Activated T-cell treated with anti-CD3 and anti-CD28 coated beads for 48 hours (primary cell): ENCODE measurements around the gene MSI2.

Experiments
- DNase-seq: peaks from one replicate; pipeline ENCODE4 v3.0.0-alpha.2; 2020; ENCODE audit warnings: low read depth

Gene MSI2

GRCh38 chr17:57721967-57722703, 465.8 kb downstream of the MSI2 start:
- no peak for DNase-seq

GRCh38 chr17:57722704-57723043, 466.4 kb downstream of the MSI2 start:
- DNase-seq = no peak

DNA sequence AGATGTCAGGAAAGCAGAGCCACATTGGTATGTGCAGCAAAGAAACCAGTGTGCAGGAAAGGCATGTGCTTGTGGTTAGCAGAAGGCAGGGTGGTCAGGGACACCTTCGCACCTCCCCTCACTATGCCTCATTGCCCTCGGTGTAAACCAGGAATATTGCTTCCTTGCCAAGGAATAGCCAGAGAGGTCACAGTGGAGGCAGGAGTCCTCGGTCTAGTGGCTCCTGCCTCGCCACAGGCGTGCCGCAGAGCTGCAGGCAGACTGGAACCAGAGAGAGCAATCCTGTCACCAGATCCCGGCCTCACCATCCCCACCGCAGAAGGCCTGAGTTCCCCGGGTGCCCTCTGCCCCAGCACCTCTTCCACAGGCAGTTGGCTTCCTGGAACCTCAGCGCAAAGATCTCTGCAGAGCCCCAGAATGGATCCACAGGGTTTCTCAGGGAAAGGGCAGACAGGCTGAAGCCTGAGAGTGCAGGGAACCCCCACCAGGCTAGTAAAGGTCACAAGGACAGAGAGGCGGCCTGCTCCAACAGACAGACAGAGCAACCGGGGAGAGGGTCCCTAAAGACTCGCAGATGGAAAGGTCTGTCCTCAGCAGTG, 467.2 kb downstream of the MSI2 start:
- DNase-seq = no peak

DNA sequence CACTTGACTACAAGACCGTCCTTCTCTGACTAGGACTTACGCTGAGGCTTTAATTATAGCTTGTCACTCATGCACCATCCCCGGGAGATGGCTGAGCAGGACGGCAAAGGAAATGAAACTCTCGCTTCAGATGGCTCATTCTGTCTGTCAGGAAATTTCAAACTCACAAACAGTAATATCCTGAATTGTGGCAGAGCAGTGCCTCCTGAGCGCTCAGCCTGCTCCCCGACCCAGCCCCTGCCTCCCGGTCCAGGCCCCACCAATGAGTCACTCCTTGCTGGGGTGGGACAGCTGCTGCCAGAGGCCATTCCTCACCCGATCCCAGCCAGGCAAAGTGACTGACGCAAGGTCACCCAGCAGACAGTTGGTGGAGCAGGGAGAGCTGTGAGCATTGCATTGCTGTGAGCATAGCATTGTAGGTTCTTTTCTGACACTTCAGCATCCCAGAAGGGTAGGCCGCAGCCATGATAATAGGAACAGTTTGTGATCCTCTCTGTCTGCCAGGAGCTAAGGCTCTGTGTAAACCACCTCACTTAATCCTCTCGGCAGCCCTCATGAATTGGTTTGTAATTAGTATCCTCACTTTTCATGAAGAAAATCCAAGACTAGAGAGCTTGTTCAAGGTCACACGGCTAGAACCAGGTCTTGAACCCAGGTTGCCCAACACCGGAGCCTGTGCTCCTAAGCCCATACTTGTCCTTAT, 467.9 kb downstream of the MSI2 start:
- DNase-seq = no peak

GRCh38 chr17:57724729-57725125, 468.4 kb downstream of the MSI2 start:
- no peak for DNase-seq

DNA sequence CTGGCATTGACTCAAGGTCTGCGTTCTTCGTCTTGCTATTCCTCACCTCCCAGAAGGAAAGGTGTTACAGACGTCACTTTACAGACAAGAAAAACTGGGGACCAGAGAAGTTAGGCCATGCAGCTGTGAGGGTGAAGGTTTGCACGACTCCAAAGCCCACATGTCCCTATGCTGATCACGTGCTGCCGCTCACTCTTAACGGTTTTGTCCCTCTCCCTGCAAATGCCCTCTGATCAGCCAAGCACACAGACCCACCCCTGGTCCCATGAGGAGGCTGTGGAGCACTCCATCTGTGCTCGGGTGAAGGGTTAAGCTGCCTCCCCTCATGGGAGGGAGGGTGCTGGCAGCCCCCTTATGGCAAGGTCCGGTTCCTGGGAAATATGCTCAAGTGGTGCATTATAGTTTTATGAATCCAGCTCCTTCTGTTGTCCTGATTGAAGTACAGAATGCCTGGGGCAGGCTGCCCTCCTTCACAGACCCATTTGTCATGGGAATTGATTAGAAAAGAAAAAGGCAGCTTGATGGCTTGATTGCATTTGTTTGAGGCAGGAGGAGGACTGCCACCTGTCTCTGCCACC, 470.0 kb downstream of the MSI2 start:
- DNase-seq = no peak

DNA sequence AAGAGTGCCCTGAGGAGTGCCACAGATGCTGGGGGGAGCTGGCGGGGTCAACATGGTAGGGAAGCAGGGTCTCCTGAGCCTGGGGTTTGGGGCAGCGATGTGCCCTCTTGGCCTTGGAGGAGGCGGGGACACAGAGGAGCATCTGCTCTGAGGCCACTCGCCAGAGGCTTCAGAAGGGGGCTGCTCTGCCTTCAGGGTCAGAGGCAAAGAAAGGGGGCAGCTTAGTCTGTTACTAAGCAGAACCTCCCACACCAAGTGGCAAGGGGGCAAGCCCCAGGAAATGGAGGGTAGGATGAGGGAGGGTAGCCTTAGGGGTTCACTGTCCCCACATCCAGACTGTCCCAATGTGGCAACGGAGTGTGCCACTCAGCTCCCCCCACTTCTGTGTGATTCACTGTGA, 470.5 kb downstream of the MSI2 start:
- no peak for DNase-seq

DNA sequence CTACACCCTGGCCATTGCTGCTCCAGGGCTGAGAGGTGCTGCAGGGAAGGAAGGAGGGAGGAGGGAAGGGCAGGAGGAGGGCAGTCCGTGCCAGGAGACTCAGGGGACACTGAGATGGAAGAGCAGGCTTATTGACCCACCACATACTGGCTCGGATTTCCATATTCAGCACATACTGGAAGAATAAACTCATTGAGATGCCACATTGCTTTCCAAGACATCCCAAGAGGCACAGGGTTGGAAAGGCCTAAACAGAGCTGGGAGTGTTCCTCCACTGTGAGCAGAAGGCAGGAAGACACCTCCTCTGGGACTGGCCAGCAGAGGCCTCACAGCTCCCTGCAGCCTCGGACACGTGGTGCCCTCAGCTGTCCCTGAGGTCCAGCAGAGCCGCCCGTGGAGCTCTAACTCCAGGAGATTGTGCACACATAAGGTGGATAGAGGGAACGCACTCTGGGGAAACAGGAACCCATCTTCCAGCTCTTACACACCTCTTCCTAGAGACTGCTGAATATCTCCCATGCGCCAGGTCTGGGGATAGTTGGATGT, 471.4 kb downstream of the MSI2 start:
- no peak for DNase-seq

GRCh38 chr17:57730026-57730701, 473.8 kb downstream of the MSI2 start:
- no peak for DNase-seq

DNA sequence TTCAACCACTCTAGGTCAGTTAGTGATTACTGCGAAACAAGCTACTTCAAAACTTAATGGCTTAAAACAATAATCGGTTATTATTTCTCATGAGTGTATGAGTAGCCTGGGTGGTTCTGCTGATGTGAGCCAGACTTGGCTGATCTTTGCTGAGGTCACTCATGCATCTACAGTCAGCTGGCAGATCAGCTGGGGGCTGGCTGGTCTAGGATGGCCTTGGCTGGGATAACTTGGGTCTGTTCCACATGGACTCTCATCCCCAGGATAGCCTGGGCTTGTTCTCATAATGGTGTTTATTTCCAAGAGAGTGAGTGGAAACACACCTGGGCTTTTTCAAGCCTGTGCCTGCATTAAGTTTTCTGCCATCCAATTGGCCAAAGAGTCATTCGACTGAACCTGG, 475.7 kb downstream of the MSI2 start:
- DNase-seq = no peak

DNA sequence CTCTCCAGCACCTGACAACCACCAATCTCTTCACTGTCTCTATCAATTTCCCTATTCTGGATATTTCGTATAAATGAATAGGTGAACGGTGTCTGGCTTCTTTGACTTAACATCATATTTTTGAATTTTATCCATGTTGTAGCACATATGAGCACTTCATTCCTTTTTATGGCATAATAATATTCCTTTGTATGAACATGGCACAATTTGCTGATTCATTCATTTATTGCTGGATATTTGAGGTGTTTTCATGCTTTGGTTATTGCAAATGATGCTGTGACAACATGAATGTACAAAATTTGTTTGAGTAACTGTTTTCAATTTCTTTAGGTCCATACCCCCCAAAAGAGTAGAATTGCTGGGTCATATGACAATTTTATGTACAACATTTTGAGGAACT, 476.8 kb downstream of the MSI2 start:
- DNase-seq = no peak
